HepG2 (cell line): Measurements from ENCODE around the gene BST2. TPM values are rescaled to one million over a fixed set of nuclear protein-coding genes. Genes with fewer than 3 reads are reported as not detected.

ENCODE experiments used
- ATF7-NPFF ChIP-seq: sonication (generic); formaldehyde crosslinking; IDR thresholded peaks from 2 replicates; pipeline ENCODE4 v1.8.1; 2023; ENCODE audit warnings: mild to moderate bottlenecking, low read depth, missing genetic modification reagents, moderate library complexity
- CHCHD3 ChIP-seq: sonication (generic); formaldehyde crosslinking; IDR thresholded peaks from 2 replicates; pipeline ENCODE4 v1.8.0; 2022; ENCODE audit warnings: mild to moderate bottlenecking, missing genetic modification reagents, moderate library complexity
- IRX3 ChIP-seq: sonication (generic); formaldehyde crosslinking; IDR thresholded peaks from 2 replicates; pipeline ENCODE4 v1.8.1; 2023; ENCODE audit warnings: mild to moderate bottlenecking, low read depth, missing genetic modification reagents, borderline replicate concordance
- KDM3A ChIP-seq: IDR thresholded peaks from 2 replicates; pipeline ENCODE4 v1.6.1; 2018; ENCODE audit warnings: low read depth, missing compliant biosample characterization
- NFYB ChIP-seq: sonication (generic); formaldehyde crosslinking; IDR thresholded peaks from 2 replicates; pipeline ENCODE4 v1.4.0; 2020; ENCODE audit warnings: missing genetic modification reagents
- SALL1 ChIP-seq: sonication (generic); formaldehyde crosslinking; IDR thresholded peaks from 2 replicates; pipeline ENCODE4 v1.8.0; 2022; ENCODE audit warnings: mild to moderate bottlenecking, missing genetic modification reagents
- ZIK1 ChIP-seq: sonication (generic); formaldehyde crosslinking; IDR thresholded peaks from 2 replicates; pipeline ENCODE4 v1.5.0; 2020; ENCODE audit warnings: mild to moderate bottlenecking, low read depth, missing genetic modification reagents, borderline replicate concordance
- ZMYM3 ChIP-seq: sonication (generic); formaldehyde crosslinking; IDR thresholded peaks from 2 replicates; pipeline ENCODE4 v1.5.1; 2020; ENCODE audit warnings: mild to moderate bottlenecking, missing genetic modification reagents
- ZNF547 ChIP-seq: sonication (generic); formaldehyde crosslinking; IDR thresholded peaks from 2 replicates; pipeline ENCODE4 v1.5.1; 2020; ENCODE audit warnings: mild to moderate bottlenecking, missing genetic modification reagents
- ZNF776 ChIP-seq: sonication (generic); formaldehyde crosslinking; IDR thresholded peaks from 2 replicates; pipeline ENCODE4 v1.4.0; 2020; ENCODE audit warnings: mild to moderate bottlenecking, missing genetic modification reagents
- polyA plus RNA-seq, 8 experiments: library from polyadenylated mRNA; depleted of rRNA in 3 of 8; stranded (reverse) in 7 of 8; unstranded in 1 of 8; fragments of >200 nt; fragmentation: Illumina TruSeq in 4 of 8; extraction: Trizol in 4 of 8; gene quantifications; 2 replicates each; pipeline versions ENCODE4 v1.2.1 to v1.2.3, GENCODE V29; 2011 to 2016; ENCODE audit warnings: low read depth in 4 of 8, missing spikeins in 1 of 8, mixed read lengths in 1 of 8; ENCODE audit not compliant: insufficient read depth in 1 of 8
- total RNA-seq, 5 experiments: library from RNA; depleted of rRNA; stranded (reverse); fragments of >200 nt; fragmentation: Illumina TruSeq; extraction: Trizol; gene quantifications; 2 replicates each; pipeline ENCODE4 v1.2.3, GENCODE V29; 2016; ENCODE audit warnings: low read depth in 1 of 5
- TF ChIP-seq, protein P1 (sequence below): sonication (generic); formaldehyde crosslinking; IDR thresholded peaks from 2 replicates; pipeline ENCODE4 v1.5.0; 2020; ENCODE audit warnings: missing genetic modification reagents
- TF ChIP-seq, protein P2 (sequence below), 2 experiments: IDR thresholded peaks; 2 replicates each; pipeline ENCODE4 v1.6.1; 2011 to 2012; ENCODE audit warnings: low read length in 2 of 2, borderline replicate concordance in 1 of 2, low read depth in 1 of 2, mild to moderate bottlenecking in 1 of 2, moderate library complexity in 1 of 2
- TF ChIP-seq, protein P3 (sequence below): sonication (generic); formaldehyde crosslinking; conservative IDR thresholded peaks from 2 replicates; pipeline ENCODE4 v1.8.0; 2022; ENCODE audit warnings: mild to moderate bottlenecking, moderate library complexity, missing genetic modification reagents
- TF ChIP-seq, protein P4 (sequence below): sonication (generic); formaldehyde crosslinking; IDR thresholded peaks from 2 replicates; pipeline ENCODE4 v1.5.1; 2020; ENCODE audit warnings: missing genetic modification reagents, mild to moderate bottlenecking, borderline replicate concordance
- TF ChIP-seq, protein P5 (sequence below): sonication (generic); formaldehyde crosslinking; IDR thresholded peaks from 2 replicates; pipeline ENCODE4 v1.4.0; 2020; ENCODE audit warnings: mild to moderate bottlenecking, missing genetic modification reagents
- TF ChIP-seq, protein P6 (sequence below): sonication (generic); formaldehyde crosslinking; IDR thresholded peaks from 2 replicates; pipeline ENCODE4 v1.4.0; 2020; ENCODE audit warnings: mild to moderate bottlenecking, missing genetic modification reagents

Gene BST2
- total and polyA plus RNA-seq, 2 of the 13 experiments (the other 11 are each of a cell fraction or from before 2014, with no cell fraction given) = 58.8 to 93.8 TPM

DNA sequence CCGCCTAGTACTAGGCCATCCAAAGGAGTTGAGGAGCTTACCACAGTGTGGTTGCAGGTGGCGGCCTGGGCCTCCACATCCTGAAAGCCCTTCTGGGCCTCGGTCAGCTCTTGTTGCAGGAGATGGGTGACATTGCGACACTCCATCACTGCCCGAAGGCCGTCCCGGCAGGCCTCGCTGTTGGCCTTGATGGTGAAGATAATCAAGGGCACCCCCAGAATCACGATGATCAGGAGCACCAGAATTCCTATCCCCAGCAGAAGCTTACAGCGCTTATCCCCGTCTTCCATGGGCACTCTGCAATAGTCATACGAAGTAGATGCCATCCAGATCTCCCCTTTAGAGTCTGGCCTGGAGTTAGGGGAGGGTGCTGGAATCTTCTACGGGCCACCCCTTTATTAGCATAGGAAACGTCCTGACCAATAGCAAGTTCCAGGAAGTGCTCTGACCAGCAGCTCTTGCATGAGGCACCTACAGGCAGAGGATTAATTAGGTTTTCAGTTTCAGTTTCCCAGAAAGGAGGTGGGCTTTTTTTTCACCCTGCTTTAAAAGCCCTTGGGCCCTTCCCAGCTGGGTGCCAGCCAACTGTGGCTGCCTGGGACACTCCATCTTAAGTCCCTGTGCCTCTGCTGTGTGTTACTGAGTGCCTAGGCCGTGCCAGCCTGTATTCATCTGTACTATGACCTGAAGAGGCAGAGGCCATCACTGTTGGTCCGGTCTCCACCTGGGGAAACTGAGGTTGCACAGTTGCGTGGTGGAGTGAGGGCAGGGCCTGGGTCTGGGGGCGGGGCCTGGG, at the start of gene BST2 (continued):
- TF ChIP-seq, protein P1, sequence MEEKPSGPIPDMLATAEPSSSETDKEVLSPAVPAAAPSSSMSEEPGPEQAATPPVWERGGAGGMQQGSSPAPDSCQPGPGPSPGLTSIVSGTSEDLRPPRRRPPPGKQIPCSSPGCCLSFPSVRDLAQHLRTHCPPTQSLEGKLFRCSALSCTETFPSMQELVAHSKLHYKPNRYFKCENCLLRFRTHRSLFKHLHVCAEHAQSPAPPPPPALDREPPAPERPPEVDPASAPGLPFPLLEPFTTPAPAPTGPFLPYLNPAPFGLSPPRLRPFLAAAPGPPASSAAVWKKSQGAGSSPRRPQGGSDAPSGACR = peak; percentile 51; the same call in 1 of the 2 replicates
- TF ChIP-seq IRX3 (CRISPR knock-in tag) (no peak), ZMYM3 (CRISPR knock-in tag) (no peak), SALL1 (peak; percentile 27; the same call in 1 of the 2 replicates), NFYB (CRISPR knock-in tag) (peak; percentile 69), KDM3A (CRISPR knock-in tag) (0 out of 2 replicates have a peak, but pooled peaks have one; percentile 47), CHCHD3 (CRISPR knock-in tag) (no peak), ZNF776 (no peak), ZNF547 (CRISPR knock-in tag) (peak; percentile 70), ATF7-NPFF (CRISPR knock-in tag) (peak; percentile 44; the same call in 1 of the 2 replicates), ZIK1 (CRISPR knock-in tag) (no peak; the same call in 1 of the 2 replicates)
- TF ChIP-seq, protein P2, sequence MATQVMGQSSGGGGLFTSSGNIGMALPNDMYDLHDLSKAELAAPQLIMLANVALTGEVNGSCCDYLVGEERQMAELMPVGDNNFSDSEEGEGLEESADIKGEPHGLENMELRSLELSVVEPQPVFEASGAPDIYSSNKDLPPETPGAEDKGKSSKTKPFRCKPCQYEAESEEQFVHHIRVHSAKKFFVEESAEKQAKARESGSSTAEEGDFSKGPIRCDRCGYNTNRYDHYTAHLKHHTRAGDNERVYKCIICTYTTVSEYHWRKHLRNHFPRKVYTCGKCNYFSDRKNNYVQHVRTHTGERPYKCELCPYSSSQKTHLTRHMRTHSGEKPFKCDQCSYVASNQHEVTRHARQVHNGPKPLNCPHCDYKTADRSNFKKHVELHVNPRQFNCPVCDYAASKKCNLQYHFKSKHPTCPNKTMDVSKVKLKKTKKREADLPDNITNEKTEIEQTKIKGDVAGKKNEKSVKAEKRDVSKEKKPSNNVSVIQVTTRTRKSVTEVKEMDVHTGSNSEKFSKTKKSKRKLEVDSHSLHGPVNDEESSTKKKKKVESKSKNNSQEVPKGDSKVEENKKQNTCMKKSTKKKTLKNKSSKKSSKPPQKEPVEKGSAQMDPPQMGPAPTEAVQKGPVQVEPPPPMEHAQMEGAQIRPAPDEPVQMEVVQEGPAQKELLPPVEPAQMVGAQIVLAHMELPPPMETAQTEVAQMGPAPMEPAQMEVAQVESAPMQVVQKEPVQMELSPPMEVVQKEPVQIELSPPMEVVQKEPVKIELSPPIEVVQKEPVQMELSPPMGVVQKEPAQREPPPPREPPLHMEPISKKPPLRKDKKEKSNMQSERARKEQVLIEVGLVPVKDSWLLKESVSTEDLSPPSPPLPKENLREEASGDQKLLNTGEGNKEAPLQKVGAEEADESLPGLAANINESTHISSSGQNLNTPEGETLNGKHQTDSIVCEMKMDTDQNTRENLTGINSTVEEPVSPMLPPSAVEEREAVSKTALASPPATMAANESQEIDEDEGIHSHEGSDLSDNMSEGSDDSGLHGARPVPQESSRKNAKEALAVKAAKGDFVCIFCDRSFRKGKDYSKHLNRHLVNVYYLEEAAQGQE (IDR thresholded peaks at IDR 0.05; ENCODE audit: borderline replicate concordance in 1 of 2, low read depth in 1 of 2, low read length in 2 of 2) = no peak
- TF ChIP-seq, protein P3, sequence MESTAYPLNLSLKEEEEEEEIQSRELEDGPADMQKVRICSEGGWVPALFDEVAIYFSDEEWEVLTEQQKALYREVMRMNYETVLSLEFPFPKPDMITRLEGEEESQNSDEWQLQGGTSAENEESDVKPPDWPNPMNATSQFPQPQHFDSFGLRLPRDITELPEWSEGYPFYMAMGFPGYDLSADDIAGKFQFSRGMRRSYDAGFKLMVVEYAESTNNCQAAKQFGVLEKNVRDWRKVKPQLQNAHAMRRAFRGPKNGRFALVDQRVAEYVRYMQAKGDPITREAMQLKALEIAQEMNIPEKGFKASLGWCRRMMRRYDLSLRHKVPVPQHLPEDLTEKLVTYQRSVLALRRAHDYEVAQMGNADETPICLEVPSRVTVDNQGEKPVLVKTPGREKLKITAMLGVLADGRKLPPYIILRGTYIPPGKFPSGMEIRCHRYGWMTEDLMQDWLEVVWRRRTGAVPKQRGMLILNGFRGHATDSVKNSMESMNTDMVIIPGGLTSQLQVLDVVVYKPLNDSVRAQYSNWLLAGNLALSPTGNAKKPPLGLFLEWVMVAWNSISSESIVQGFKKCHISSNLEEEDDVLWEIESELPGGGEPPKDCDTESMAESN = 0 out of 2 replicates have a peak, but pooled peaks have one; percentile 31
- TF ChIP-seq, protein P4, sequence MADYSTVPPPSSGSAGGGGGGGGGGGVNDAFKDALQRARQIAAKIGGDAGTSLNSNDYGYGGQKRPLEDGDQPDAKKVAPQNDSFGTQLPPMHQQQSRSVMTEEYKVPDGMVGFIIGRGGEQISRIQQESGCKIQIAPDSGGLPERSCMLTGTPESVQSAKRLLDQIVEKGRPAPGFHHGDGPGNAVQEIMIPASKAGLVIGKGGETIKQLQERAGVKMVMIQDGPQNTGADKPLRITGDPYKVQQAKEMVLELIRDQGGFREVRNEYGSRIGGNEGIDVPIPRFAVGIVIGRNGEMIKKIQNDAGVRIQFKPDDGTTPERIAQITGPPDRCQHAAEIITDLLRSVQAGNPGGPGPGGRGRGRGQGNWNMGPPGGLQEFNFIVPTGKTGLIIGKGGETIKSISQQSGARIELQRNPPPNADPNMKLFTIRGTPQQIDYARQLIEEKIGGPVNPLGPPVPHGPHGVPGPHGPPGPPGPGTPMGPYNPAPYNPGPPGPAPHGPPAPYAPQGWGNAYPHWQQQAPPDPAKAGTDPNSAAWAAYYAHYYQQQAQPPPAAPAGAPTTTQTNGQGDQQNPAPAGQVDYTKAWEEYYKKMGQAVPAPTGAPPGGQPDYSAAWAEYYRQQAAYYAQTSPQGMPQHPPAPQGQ (CRISPR knock-in tag) = no peak
- TF ChIP-seq, protein P5, sequence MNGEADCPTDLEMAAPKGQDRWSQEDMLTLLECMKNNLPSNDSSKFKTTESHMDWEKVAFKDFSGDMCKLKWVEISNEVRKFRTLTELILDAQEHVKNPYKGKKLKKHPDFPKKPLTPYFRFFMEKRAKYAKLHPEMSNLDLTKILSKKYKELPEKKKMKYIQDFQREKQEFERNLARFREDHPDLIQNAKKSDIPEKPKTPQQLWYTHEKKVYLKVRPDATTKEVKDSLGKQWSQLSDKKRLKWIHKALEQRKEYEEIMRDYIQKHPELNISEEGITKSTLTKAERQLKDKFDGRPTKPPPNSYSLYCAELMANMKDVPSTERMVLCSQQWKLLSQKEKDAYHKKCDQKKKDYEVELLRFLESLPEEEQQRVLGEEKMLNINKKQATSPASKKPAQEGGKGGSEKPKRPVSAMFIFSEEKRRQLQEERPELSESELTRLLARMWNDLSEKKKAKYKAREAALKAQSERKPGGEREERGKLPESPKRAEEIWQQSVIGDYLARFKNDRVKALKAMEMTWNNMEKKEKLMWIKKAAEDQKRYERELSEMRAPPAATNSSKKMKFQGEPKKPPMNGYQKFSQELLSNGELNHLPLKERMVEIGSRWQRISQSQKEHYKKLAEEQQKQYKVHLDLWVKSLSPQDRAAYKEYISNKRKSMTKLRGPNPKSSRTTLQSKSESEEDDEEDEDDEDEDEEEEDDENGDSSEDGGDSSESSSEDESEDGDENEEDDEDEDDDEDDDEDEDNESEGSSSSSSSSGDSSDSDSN (CRISPR knock-in tag) = peak; percentile 38; the same call in 1 of the 2 replicates
- TF ChIP-seq, protein P6, sequence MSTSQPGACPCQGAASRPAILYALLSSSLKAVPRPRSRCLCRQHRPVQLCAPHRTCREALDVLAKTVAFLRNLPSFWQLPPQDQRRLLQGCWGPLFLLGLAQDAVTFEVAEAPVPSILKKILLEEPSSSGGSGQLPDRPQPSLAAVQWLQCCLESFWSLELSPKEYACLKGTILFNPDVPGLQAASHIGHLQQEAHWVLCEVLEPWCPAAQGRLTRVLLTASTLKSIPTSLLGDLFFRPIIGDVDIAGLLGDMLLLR (CRISPR knock-in tag) = no peak; the same call in 1 of the 2 replicates
